ENCODE measurements around the gene ARHGAP31.
"Not testable (repeated sequence)": the region's sequence is repeated elsewhere in the genome, so short reads cannot be mapped to it uniquely, and the experiment has no call there.

ARHGAP31 gene

DNA sequence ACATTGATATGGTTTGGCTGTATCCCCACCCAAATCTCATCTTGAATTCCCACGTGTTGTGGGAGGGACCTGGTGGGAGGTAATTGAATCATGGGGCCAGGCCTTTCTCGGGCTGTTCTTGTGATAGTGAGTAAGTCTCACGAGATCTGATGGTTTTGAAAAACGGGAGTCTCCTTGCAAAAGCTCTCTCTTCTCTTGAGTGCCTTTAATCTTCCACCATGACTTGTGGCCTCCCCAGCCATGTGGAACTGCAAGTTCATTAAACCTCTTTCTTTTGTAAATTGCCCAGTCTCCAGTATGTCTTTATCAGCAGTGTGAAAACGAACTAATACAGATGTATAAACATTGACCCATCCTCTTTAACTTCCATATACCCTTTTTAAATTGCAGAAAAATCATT lies 26.6 kb downstream of the ARHGAP31 start:
- H3K9ac ChIP-seq (ENCODE audit: low read length in 2 of 2); H3K9me3 ChIP-seq (ENCODE audit: control insufficient read depth in 2 of 2, low read length in 2 of 2); H3K36me3 ChIP-seq (ENCODE audit: control insufficient read depth in 2 of 2, insufficient read depth in 2 of 2, low read length in 2 of 2); H3K27me3 ChIP-seq (ENCODE audit: control insufficient read depth in 1 of 2, insufficient read depth in 2 of 2, low read length in 2 of 2); H3K4me3 ChIP-seq (ENCODE audit: low read length in 2 of 2); H3K27ac ChIP-seq (ENCODE audit: low read length): not testable (repeated sequence)
- peaks cover 10% of the 10 kb centered on the region for H3K4me1 ChIP-seq (ENCODE audit: control insufficient read depth, insufficient read depth, low read length)

DNA sequence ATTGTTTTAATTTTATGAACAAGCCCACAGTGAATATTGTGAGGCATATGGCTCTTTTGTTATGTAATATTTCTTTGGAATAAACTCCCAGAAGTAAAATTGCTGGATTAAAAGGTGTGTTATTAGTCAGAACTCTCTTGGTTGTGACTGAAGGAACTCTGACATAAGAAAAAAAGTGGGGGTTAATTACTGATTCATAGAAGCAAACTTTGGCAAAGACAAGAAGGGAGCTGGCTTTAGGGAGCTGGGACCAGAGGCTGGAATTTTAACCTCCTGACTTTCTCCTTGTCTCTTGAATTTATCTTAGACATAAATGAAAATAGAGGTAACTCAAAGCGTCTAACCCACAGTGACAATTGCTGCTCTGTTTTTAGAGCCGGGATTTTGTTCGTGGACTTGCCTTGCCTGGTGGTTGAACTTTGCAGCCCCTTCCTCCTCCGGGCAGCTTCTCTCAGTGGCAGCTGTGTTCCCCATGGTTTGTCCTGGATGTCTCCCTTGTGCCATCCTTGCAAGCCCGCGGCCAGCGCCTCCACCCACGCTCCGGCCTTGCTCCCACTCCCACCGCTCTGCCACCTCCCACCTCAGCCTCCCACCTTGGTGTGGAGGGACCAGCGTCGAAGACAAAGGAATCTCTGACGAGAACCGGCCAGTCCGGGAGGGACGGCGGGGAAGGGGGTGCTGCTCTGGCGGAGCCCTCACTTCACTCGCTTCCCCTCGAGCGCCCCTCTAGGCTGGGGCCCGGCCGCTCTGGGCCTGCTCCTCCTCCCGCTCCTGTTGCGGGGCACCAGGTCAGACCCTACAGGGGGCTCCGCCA lies 28.0 kb downstream of the ARHGAP31 start:
- Histone ChIP-seq H3K4me1 (ENCODE audit: control insufficient read depth, insufficient read depth, low read length) (peaks cover 10% of the 10 kb centered on the region), H3K27me3 (ENCODE audit: control insufficient read depth in 1 of 2, insufficient read depth in 2 of 2, low read length in 2 of 2) (no peaks in the 10 kb centered on the region), H3K27ac (ENCODE audit: low read length) (peak overlapping the region; percentile 88), H3K9me3 (ENCODE audit: control insufficient read depth in 2 of 2, low read length in 2 of 2) (no peaks in the 10 kb centered on the region), H3K4me3 (ENCODE audit: low read length in 2 of 2) (peak overlapping the region; percentile 62 to 82), H3K9ac (ENCODE audit: low read length in 2 of 2) (peak overlapping the region; percentile 80 to 85), H3K36me3 (ENCODE audit: control insufficient read depth in 2 of 2, insufficient read depth in 2 of 2, low read length in 2 of 2) (peaks cover 0 to 3% of the 10 kb centered on the region in 2 donors)

DNA sequence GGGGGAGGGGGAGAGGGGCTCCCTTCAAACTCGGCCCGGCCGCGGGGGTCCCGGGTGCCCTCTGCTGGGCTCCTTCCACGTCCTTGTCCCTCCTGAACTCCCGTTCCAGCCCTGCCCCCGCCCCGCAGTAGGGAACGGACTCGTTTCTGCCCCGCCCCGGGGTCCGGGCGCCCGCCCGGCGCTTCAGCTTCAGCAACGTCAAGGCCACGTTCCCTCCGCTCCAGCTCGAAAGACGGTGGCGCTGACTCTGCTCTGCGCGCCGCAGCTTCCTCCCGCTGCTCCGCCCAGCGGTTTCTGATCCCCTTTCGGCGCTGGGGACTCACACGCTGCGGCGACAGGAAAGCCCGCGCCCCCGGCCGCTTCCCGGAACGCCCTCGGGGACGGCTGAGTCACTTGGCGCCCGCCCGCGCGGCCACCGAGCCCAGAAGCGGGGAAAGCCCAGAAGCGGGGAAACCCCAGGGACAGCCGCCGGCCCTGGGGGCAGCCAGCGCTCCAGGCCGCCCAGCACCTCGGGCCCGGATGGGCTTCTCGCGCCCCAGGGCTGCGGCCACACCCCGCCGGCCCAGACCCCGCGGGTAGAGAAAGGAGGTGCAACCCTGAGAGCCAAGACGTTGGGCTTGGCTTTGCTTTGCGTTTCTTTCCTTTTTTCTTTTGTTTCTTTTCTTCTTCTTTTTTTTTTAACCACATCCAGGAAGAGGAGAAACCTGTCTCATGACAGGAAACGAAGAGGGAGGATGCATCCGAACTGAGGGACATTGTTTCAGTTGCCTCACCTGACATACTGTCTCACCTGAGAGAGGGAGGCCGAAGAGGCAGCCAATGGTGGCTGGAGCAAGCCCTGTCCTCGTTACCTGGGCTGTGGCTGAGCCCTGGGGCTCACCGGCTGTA lies 28.9 kb downstream of the ARHGAP31 start:
- H3K9ac ChIP-seq (ENCODE audit: low read length in 2 of 2), result peak overlapping the region; percentile 80 to 85
- H3K4me3 ChIP-seq (ENCODE audit: low read length in 2 of 2), result peak overlapping the region; percentile 62 to 82
- no peaks in the 10 kb centered on the region for H3K27me3 ChIP-seq (ENCODE audit: control insufficient read depth in 1 of 2, insufficient read depth in 2 of 2, low read length in 2 of 2)
- peak overlapping the region; percentile 88 for H3K27ac ChIP-seq (ENCODE audit: low read length)
- H3K4me1 ChIP-seq (ENCODE audit: control insufficient read depth, insufficient read depth, low read length), result peaks cover 10% of the 10 kb centered on the region
- H3K9me3 ChIP-seq (ENCODE audit: control insufficient read depth in 2 of 2, low read length in 2 of 2), result no peaks in the 10 kb centered on the region
- no peaks in the 10 kb centered on the region for H3K36me3 ChIP-seq (ENCODE audit: control insufficient read depth in 2 of 2, insufficient read depth in 2 of 2, low read length in 2 of 2)

- H3K4me1 ChIP-seq (ENCODE audit: control insufficient read depth, insufficient read depth, low read length), result peaks cover 10% of the 10 kb centered on the region
- H3K4me3 ChIP-seq (ENCODE audit: low read length in 2 of 2), result peak overlapping the region; percentile 62 to 82
- H3K9me3 ChIP-seq (ENCODE audit: control insufficient read depth in 2 of 2, low read length in 2 of 2), result no peaks in the 10 kb centered on the region
- peak overlapping the region; percentile 88 for H3K27ac ChIP-seq (ENCODE audit: low read length)
- H3K36me3 ChIP-seq (ENCODE audit: control insufficient read depth in 2 of 2, insufficient read depth in 2 of 2, low read length in 2 of 2), result no peaks in the 10 kb centered on the region
- no peaks in the 10 kb centered on the region for H3K27me3 ChIP-seq (ENCODE audit: control insufficient read depth in 1 of 2, insufficient read depth in 2 of 2, low read length in 2 of 2)
- H3K9ac ChIP-seq (ENCODE audit: low read length in 2 of 2), result peak overlapping the region; percentile 80 to 85
These were observed 29.5 kb downstream of the ARHGAP31 start for GRCh38 chr3:119323723-119324085.

DNA sequence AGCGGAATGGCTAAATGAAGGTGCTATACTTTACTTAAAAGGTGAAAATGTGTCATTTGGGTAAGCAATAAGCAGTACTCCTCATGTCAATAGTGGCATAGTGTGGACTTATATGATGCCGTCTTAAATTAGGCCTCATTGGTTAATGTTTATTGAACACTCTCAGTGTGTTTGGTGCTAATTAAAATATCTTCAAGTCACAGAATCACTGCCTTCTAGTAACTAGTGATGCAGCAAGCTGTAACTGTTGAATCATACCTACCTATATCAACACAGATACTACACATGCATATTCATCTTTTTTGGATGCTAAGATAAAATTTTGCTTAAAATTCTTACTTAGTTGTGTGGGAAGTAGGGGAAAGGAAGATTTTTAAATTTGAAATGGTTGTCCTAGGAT lies 30.7 kb downstream of the ARHGAP31 start:
- Histone ChIP-seq H3K36me3 (ENCODE audit: control insufficient read depth in 2 of 2, insufficient read depth in 2 of 2, low read length in 2 of 2) (no peaks in the 10 kb centered on the region), H3K4me1 (ENCODE audit: control insufficient read depth, insufficient read depth, low read length) (peaks cover 20% of the 10 kb centered on the region), H3K4me3 (ENCODE audit: low read length in 2 of 2) (no peak overlapping the region), H3K27me3 (ENCODE audit: control insufficient read depth in 1 of 2, insufficient read depth in 2 of 2, low read length in 2 of 2) (no peaks in the 10 kb centered on the region), H3K9ac (ENCODE audit: low read length in 2 of 2) (no peak overlapping the region), H3K27ac (ENCODE audit: low read length) (no peak overlapping the region), H3K9me3 (ENCODE audit: control insufficient read depth in 2 of 2, low read length in 2 of 2) (no peaks in the 10 kb centered on the region)

GRCh38 chr3:119326976-119327375 lies 32.8 kb downstream of the ARHGAP31 start:
- no peaks in the 10 kb centered on the region for H3K9me3 ChIP-seq (ENCODE audit: control insufficient read depth in 2 of 2, low read length in 2 of 2)
- no peaks in the 10 kb centered on the region for H3K27me3 ChIP-seq (ENCODE audit: control insufficient read depth in 1 of 2, insufficient read depth in 2 of 2, low read length in 2 of 2)
- H3K27ac ChIP-seq (ENCODE audit: low read length), result no peak overlapping the region
- peaks cover 23% of the 10 kb centered on the region for H3K4me1 ChIP-seq (ENCODE audit: control insufficient read depth, insufficient read depth, low read length)
- H3K36me3 ChIP-seq (ENCODE audit: control insufficient read depth in 2 of 2, insufficient read depth in 2 of 2, low read length in 2 of 2), result no peaks in the 10 kb centered on the region
- H3K4me3 ChIP-seq (ENCODE audit: low read length in 2 of 2), result no peak overlapping the region
- no peak overlapping the region for H3K9ac ChIP-seq (ENCODE audit: low read length in 2 of 2)

DNA sequence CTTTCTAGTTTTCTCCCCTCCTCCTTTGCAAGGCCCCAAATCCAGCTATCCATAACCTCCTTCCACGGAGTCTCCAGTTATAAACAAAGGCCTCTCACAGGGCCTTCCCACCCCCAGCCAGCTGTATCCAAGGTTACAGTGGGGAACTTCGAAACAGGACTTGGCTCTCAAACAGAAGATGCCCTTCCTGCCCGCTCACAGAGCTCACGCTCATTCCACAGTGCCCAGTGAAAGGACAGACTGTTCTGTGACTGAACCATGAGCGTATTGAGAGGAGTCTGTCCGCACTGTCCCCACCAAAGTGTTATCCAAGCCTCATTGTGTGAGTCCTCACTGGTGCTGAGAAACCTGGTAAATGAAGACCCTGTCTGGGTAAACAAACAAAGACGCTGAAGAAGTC lies 35.4 kb downstream of the ARHGAP31 start:
- H3K27ac ChIP-seq (ENCODE audit: low read length), result peak overlapping the region; percentile 55
- peak overlapping the region in 1 of 2 donors; percentile 15 for H3K4me3 ChIP-seq (ENCODE audit: low read length in 2 of 2)
- H3K9ac ChIP-seq (ENCODE audit: low read length in 2 of 2), result peak overlapping the region in 1 of 2 donors; percentile 13

DNA sequence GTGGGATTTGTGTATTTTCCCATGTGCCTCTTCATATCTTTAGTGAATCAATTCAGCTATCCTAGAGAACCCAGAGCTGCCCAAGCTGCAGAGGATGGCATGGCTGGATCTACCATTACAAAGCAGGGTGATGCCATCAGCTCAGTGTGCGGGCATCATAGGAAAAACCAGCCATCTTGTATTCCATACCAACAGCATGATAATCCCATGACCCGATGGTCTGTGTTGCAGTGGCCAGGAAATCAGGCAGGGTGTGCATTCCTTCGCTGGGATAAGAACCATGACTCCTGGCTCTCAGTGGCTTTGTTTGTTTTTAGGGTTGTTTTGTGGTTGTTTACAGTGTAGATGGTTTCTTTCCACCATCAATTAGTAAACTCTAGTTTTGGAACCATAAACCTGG lies 36.0 kb downstream of the ARHGAP31 start:
- Histone ChIP-seq H3K36me3 (ENCODE audit: control insufficient read depth in 2 of 2, insufficient read depth in 2 of 2, low read length in 2 of 2) (no peaks in the 10 kb centered on the region), H3K9ac (ENCODE audit: low read length in 2 of 2) (no peak overlapping the region), H3K27me3 (ENCODE audit: control insufficient read depth in 1 of 2, insufficient read depth in 2 of 2, low read length in 2 of 2) (no peaks in the 10 kb centered on the region), H3K9me3 (ENCODE audit: control insufficient read depth in 2 of 2, low read length in 2 of 2) (no peaks in the 10 kb centered on the region), H3K4me1 (ENCODE audit: control insufficient read depth, insufficient read depth, low read length) (peaks cover 24% of the 10 kb centered on the region), H3K27ac (ENCODE audit: low read length) (peak overlapping the region; percentile 55), H3K4me3 (ENCODE audit: low read length in 2 of 2) (no peak overlapping the region)

More for the DNA sequence above, 35.4 kb downstream of the ARHGAP31 start:
- H3K9me3 ChIP-seq (ENCODE audit: control insufficient read depth in 2 of 2, low read length in 2 of 2), result no peaks in the 10 kb centered on the region
- no peaks in the 10 kb centered on the region for H3K36me3 ChIP-seq (ENCODE audit: control insufficient read depth in 2 of 2, insufficient read depth in 2 of 2, low read length in 2 of 2)
- no peaks in the 10 kb centered on the region for H3K27me3 ChIP-seq (ENCODE audit: control insufficient read depth in 1 of 2, insufficient read depth in 2 of 2, low read length in 2 of 2)
- H3K4me1 ChIP-seq (ENCODE audit: control insufficient read depth, insufficient read depth, low read length), result peaks cover 24% of the 10 kb centered on the region

GRCh38 chr3:119330858-119331257 lies 36.7 kb downstream of the ARHGAP31 start:
- Histone ChIP-seq H3K4me1 (ENCODE audit: control insufficient read depth, insufficient read depth, low read length) (peaks cover 24% of the 10 kb centered on the region), H3K4me3 (ENCODE audit: low read length in 2 of 2) (no peak overlapping the region), H3K36me3 (ENCODE audit: control insufficient read depth in 2 of 2, insufficient read depth in 2 of 2, low read length in 2 of 2) (no peaks in the 10 kb centered on the region), H3K9me3 (ENCODE audit: control insufficient read depth in 2 of 2, low read length in 2 of 2) (no peaks in the 10 kb centered on the region), H3K9ac (ENCODE audit: low read length in 2 of 2) (no peak overlapping the region), H3K27ac (ENCODE audit: low read length) (peak overlapping the region; percentile 55), H3K27me3 (ENCODE audit: control insufficient read depth in 1 of 2, insufficient read depth in 2 of 2, low read length in 2 of 2) (no peaks in the 10 kb centered on the region)

- H3K4me1 ChIP-seq (ENCODE audit: control insufficient read depth, insufficient read depth, low read length), result peaks cover 24% of the 10 kb centered on the region
- H3K27ac ChIP-seq (ENCODE audit: low read length), result peak overlapping the region; percentile 25
- H3K9ac ChIP-seq (ENCODE audit: low read length in 2 of 2), result no peak overlapping the region
These were observed 37.5 kb downstream of the ARHGAP31 start for GRCh38 chr3:119331661-119332060.

More at GRCh38 chr3:119331661-119332060, 37.5 kb downstream of the ARHGAP31 start:
- Histone ChIP-seq H3K4me3 (ENCODE audit: low read length in 2 of 2) (no peak overlapping the region), H3K9me3 (ENCODE audit: control insufficient read depth in 2 of 2, low read length in 2 of 2) (no peaks in the 10 kb centered on the region), H3K27me3 (ENCODE audit: control insufficient read depth in 1 of 2, insufficient read depth in 2 of 2, low read length in 2 of 2) (no peaks in the 10 kb centered on the region), H3K36me3 (ENCODE audit: control insufficient read depth in 2 of 2, insufficient read depth in 2 of 2, low read length in 2 of 2) (no peaks in the 10 kb centered on the region)

All from stomach smooth muscle (tissue), 2 donors.